ENCODE results near the gene TMA7B. TPM values are rescaled to one million over a fixed set of nuclear protein-coding genes. Genes with fewer than 3 reads are reported as not detected.

The TMA7B gene
- total RNA-seq, 4 donors from 2014 or later: not detected

DNA sequence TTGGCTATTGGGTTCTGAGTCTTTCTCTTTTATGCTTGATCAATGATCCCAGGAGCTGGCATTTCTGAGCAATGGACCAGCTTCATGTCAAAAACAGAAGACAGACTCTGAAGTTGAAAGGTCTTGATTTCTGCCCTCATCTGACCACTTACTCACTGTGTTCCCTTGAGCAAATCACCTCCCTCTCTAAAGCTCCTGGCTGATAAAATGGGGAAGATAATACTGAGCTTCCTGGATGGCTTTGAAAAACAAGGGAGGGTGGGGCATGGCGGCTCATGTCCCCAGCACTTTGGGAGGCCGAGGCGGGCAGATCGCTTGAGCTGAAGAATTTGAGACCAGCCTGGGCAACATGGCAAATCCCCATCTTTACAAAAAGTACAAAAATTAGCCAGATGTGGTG, 40.9 kb downstream of the TMA7B start:
- no peaks in the 10 kb centered on the region for H3K36me3 ChIP-seq
- no peak overlapping the region for H3K27ac ChIP-seq
- TF ChIP-seq, protein P1, sequence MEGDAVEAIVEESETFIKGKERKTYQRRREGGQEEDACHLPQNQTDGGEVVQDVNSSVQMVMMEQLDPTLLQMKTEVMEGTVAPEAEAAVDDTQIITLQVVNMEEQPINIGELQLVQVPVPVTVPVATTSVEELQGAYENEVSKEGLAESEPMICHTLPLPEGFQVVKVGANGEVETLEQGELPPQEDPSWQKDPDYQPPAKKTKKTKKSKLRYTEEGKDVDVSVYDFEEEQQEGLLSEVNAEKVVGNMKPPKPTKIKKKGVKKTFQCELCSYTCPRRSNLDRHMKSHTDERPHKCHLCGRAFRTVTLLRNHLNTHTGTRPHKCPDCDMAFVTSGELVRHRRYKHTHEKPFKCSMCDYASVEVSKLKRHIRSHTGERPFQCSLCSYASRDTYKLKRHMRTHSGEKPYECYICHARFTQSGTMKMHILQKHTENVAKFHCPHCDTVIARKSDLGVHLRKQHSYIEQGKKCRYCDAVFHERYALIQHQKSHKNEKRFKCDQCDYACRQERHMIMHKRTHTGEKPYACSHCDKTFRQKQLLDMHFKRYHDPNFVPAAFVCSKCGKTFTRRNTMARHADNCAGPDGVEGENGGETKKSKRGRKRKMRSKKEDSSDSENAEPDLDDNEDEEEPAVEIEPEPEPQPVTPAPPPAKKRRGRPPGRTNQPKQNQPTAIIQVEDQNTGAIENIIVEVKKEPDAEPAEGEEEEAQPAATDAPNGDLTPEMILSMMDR (IDR thresholded peaks at IDR 0.05): no peak
- TF ChIP-seq POLR2A (IDR thresholded peaks at IDR 0.05): no peak
- no peaks in the 10 kb centered on the region for H3K27me3 ChIP-seq
- H3K4me3 ChIP-seq: no peak overlapping the region
- H3K4me1 ChIP-seq: peaks cover 0 to 42% (median 5%) of the 10 kb centered on the region in 4 donors
- no peaks in the 10 kb centered on the region for H3K9me3 ChIP-seq
- DNase-seq: no peak

- Histone ChIP-seq H3K4me1 (peaks cover 0 to 40% (median 5%) of the 10 kb centered on the region in 4 donors), H3K27me3 (no peaks in the 10 kb centered on the region), H3K4me3 (no peak overlapping the region), H3K36me3 (no peaks in the 10 kb centered on the region), H3K9me3 (no peaks in the 10 kb centered on the region), H3K27ac (no peak overlapping the region)
- no peak for TF ChIP-seq POLR2A (IDR thresholded peaks at IDR 0.05)
- TF ChIP-seq, protein P1 (IDR thresholded peaks at IDR 0.05): no peak
- DNase-seq: peak in 1 of 3 donors; percentile 30
These were observed 41.8 kb downstream of the TMA7B start for GRCh38 chr22:40001800-40002577.

DNA sequence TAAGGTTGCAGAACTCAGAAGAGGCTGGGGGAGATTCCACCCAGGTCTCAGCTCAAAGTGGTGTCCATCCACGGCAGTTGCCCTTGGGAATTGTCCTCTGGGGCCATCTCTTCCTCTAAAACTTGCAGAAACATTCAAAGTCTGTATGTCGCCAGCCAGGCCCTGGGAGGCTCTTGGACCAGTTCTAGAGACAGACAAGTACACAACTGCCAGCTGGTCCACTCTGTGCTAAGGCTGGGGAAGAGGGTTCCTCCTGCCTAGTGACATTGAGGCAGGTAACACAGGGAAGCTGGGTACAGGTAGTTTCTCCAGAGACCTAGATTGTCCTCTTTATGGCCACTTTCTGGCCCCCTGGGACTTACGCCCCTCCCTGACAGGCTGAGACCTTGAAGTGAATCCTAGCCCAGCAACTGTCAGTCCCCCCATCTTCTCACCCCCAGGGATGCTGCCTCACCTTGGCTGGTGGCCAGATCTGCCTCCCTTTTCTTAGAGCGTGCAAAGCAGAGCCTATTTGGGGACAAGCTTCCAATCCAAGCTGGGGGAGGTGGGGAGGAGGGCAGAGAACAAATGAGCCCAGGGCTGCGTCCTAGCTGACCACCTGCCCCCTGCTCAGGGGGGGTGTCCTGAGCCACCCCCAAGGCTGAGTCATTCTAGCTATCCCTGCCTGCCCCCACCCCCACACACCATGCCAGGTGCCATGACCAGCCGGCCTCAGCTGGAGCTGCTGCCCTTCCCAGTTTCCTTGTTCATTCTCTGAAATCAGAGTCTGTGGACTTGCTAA, 42.9 kb downstream of the TMA7B start:
- H3K27ac ChIP-seq: no peak overlapping the region
- DNase-seq: peak in 1 of 3 donors; percentile 36
- TF ChIP-seq, protein P1 (IDR thresholded peaks at IDR 0.05): no peak
- no peak for TF ChIP-seq POLR2A (IDR thresholded peaks at IDR 0.05)
- H3K27me3 ChIP-seq: no peaks in the 10 kb centered on the region
- no peak overlapping the region for H3K4me3 ChIP-seq
- peaks cover 0 to 29% (median 5%) of the 10 kb centered on the region in 4 donors for H3K4me1 ChIP-seq
- H3K36me3 ChIP-seq: no peaks in the 10 kb centered on the region
- no peaks in the 10 kb centered on the region for H3K9me3 ChIP-seq

DNA sequence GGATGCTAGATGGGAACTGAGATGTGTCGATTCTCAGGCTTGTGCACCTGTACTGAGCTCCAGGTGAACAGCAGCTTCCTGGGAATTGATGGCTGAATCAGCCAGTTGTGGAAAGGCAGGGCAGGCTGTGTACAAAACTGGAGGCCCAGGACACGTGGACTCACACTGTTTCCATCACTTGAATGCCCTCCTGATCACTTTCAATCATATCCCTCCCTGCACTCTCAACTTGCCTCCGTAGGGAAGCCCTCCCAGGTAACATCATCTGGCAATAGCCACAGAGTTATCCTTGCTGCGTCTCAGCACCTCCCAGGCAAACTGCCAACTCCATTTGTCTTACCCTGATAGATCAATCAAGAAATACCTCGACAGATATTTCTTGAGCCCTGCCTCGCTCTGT, 44.6 kb downstream of the TMA7B start:
- no peaks in the 10 kb centered on the region for H3K27me3 ChIP-seq
- no peak overlapping the region for H3K27ac ChIP-seq
- H3K4me1 ChIP-seq: peaks cover 0 to 32% (median 2%) of the 10 kb centered on the region in 4 donors
- no peak for DNase-seq
- no peaks in the 10 kb centered on the region for H3K36me3 ChIP-seq
- no peaks in the 10 kb centered on the region for H3K9me3 ChIP-seq
- TF ChIP-seq POLR2A (IDR thresholded peaks at IDR 0.05): no peak
- TF ChIP-seq, protein P1 (IDR thresholded peaks at IDR 0.05): no peak
- H3K4me3 ChIP-seq: no peak overlapping the region

- H3K27ac ChIP-seq: no peak overlapping the region
- H3K36me3 ChIP-seq: no peaks in the 10 kb centered on the region
- H3K4me3 ChIP-seq: no peak overlapping the region
- no peaks in the 10 kb centered on the region for H3K9me3 ChIP-seq
- peaks cover 0 to 23% (median 3%) of the 10 kb centered on the region in 4 donors for H3K4me1 ChIP-seq
- no peaks in the 10 kb centered on the region for H3K27me3 ChIP-seq
- peak in 1 of 3 donors; percentile 45 for DNase-seq
- TF ChIP-seq, protein P1 (IDR thresholded peaks at IDR 0.05): no peak
- TF ChIP-seq POLR2A (IDR thresholded peaks at IDR 0.05): no peak
These were observed 46.4 kb downstream of the TMA7B start for GRCh38 chr22:40006641-40007040.

Data from Peyer's patch (tissue), 4 donors.